AG09309 (cell line): Measurements from ENCODE around the gene NUP214.
"Not testable (repeated sequence)": the region's sequence is repeated elsewhere in the genome, so short reads cannot be mapped to it uniquely, and the experiment has no call there.

Experiments used
- DNase-seq: peaks from one replicate; pipeline ENCODE4 v3.0.0-alpha.2; 2010; ENCODE audit warnings: low read depth
- H3K4me3 ChIP-seq: 2 replicates; pipeline ENCODE4 v1.5.1; 2011; ENCODE audit warnings: mild to moderate bottlenecking, low read depth, low read length, moderate library complexity; ENCODE audit not compliant: control insufficient read depth
- CTCF ChIP-seq: IDR thresholded peaks from 2 replicates; pipeline ENCODE4 v1.5.1; 2011; ENCODE audit warnings: mild to moderate bottlenecking, low read depth, low read length, inconsistent platforms; ENCODE audit not compliant: insufficient read depth, control insufficient read depth; ENCODE audit errors: missing control alignments

Gene NUP214

GRCh38 chr9:131259432-131259898 is 134.1 kb downstream of the NUP214 start:
- no peak for DNase-seq
- no peak overlapping the region for H3K4me3 ChIP-seq
- TF ChIP-seq CTCF, result no peak

GRCh38 chr9:131259916-131260597 is 134.7 kb downstream of the NUP214 start:
- DNase-seq, result no peak
- TF ChIP-seq CTCF, result no peak
- H3K4me3 ChIP-seq, result no peak overlapping the region

GRCh38 chr9:131260751-131261452 is 135.5 kb downstream of the NUP214 start:
- no peak for TF ChIP-seq CTCF
- no peak overlapping the region for H3K4me3 ChIP-seq
- no peak for DNase-seq

- DNase-seq, result no peak
- no peak overlapping the region for H3K4me3 ChIP-seq
- no peak for TF ChIP-seq CTCF
These were observed 137.1 kb downstream of the NUP214 start for GRCh38 chr9:131262327-131263032.

GRCh38 chr9:131263033-131263343 is 137.6 kb downstream of the NUP214 start:
- H3K4me3 ChIP-seq, DNase-seq: not testable (repeated sequence)

GRCh38 chr9:131263701-131264100 is 138.3 kb downstream of the NUP214 start:
- no peak for TF ChIP-seq CTCF
- no peak for DNase-seq
- H3K4me3 ChIP-seq, result no peak overlapping the region

GRCh38 chr9:131264231-131264630 is 138.8 kb downstream of the NUP214 start:
- no peak for DNase-seq
- H3K4me3 ChIP-seq, result no peak overlapping the region
- TF ChIP-seq CTCF, result no peak
